ENCODE results near the gene DLL4.

Gene DLL4

GRCh38 chr15:40936234-40936708 is 7.1 kb downstream of the DLL4 start:
- ChIA-PET CTCF (no interaction called here), POLR2A (interaction anchor here (0.9 to 1.4 kb wide), 2 partner anchors 17 to 21 kb away, joined by 3 to 6 read pairs; partner anchors contain the start of gene CHAC1)
- no peak for TF ChIP-seq TARDBP (IDR thresholded peaks at IDR 0.05)
- no peak for TF ChIP-seq FOXA1 (IDR thresholded peaks at IDR 0.05)
- no peak for TF ChIP-seq FOXK2 (IDR thresholded peaks at IDR 0.05)
- no peak for TF ChIP-seq BHLHE40 (IDR thresholded peaks at IDR 0.05; ENCODE audit: borderline replicate concordance)
- no peak for TF ChIP-seq ZNF384 (IDR thresholded peaks at IDR 0.05)
- TF ChIP-seq L3MBTL2 (conservative IDR thresholded peaks at IDR 0.05) = no peak
- TF ChIP-seq LEF1 (IDR thresholded peaks at IDR 0.05; ENCODE audit: borderline replicate concordance) = no peak
- DNase-seq (ENCODE audit: extremely low spot score) = no peak

DNA sequence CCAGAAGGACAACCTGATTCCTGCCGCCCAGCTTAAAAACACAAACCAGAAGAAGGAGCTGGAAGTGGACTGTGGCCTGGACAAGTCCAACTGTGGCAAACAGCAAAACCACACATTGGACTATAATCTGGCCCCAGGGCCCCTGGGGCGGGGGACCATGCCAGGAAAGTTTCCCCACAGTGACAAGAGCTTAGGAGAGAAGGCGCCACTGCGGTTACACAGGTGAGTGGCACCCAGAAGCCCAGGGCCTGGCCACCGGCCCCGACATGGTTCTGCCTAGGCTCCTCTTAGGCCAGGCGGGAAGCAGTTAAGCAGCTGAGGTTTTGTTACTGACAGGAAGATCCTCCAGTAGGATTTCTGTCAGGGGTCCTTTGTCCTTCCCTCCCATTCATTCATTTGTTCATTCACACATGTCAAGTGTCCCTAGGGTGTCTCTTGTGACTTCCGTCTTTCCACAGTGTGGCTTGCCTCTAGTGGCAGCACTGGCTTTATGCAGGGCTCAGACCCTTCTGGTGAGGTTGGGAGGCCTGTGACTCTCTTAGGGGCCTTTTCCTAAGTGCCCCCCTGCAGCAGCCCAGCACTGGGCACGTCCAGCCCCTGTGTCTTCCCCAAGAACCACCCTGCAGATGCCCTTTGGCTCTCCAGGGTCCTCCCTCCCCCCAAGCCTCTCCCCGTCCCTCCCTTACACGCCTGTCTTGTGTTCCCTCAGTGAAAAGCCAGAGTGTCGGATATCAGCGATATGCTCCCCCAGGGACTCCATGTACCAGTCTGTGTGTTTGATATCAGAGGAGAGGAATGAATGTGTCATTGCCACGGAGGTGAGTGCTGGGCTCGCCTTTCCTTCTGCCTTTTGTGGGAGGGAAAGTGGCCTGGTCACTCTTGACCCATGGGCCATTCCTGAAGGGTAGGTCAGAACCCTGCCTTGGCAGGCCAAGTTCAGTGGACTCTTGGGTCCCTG is 7.8 kb downstream of the DLL4 start:
- TF ChIP-seq, protein P1, sequence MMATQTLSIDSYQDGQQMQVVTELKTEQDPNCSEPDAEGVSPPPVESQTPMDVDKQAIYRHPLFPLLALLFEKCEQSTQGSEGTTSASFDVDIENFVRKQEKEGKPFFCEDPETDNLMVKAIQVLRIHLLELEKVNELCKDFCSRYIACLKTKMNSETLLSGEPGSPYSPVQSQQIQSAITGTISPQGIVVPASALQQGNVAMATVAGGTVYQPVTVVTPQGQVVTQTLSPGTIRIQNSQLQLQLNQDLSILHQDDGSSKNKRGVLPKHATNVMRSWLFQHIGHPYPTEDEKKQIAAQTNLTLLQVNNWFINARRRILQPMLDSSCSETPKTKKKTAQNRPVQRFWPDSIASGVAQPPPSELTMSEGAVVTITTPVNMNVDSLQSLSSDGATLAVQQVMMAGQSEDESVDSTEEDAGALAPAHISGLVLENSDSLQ (IDR thresholded peaks at IDR 0.05) = peak; percentile 64
- TF ChIP-seq CTBP1 (IDR thresholded peaks at IDR 0.05; ENCODE audit: borderline replicate concordance) = no peak
- DNase-seq (ENCODE audit: extremely low spot score) = no peak
- POLR2A ChIA-PET = interaction anchor here (0.9 to 1.4 kb wide), 2 partner anchors 16 to 20 kb away, joined by 3 to 6 read pairs; partner anchors contain the start of gene CHAC1
- CTCF ChIA-PET = interaction anchor here (0.6 kb wide), 1 partner anchor 92 kb away, joined by 3 read pairs; no protein-coding TSS in a partner anchor

DNA sequence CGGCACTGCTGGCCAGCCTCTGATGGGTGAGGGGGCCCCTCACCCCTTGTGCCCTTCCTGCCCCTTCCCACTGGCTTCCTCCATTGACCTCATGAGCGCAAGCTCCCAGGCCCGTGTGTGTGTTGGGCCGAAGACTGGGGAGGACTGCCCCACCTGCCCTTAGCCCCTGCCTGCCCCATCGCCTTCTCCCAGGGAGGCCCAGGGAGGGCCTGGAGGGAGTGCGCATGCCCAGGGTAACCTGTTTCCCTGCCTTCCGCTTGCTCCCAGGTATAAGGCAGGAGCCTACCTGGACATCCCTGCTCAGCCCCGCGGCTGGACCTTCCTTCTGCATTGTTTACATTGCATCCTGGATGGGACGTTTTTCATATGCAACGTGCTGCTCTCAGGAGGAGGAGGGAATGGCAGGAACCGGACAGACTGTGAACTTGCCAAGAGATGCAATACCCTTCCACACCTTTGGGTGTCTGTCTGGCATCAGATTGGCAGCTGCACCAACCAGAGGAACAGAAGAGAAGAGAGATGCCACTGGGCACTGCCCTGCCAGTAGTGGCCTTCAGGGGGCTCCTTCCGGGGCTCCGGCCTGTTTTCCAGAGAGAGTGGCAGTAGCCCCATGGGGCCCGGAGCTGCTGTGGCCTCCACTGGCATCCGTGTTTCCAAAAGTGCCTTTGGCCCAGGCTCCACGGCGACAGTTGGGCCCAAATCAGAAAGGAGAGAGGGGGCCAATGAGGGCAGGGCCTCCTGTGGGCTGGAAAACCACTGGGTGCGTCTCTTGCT is 8.8 kb downstream of the DLL4 start:
- ChIA-PET POLR2A (no interaction called here), CTCF (interaction anchor here (0.6 kb wide), 1 partner anchor 91 kb away, joined by 3 read pairs; no protein-coding TSS in a partner anchor)
- TF ChIP-seq TARDBP (IDR thresholded peaks at IDR 0.05) (no peak), ZNF384 (IDR thresholded peaks at IDR 0.05) (no peak), FOXK2 (IDR thresholded peaks at IDR 0.05) (no peak), FOXM1 (IDR thresholded peaks at IDR 0.05; ENCODE audit: borderline replicate concordance) (no peak), LEF1 (IDR thresholded peaks at IDR 0.05; ENCODE audit: borderline replicate concordance) (no peak), ELF4 (IDR thresholded peaks at IDR 0.05) (no peak), L3MBTL2 (conservative IDR thresholded peaks at IDR 0.05) (no peak), FOXA1 (IDR thresholded peaks at IDR 0.05) (no peak), CTBP1 (IDR thresholded peaks at IDR 0.05; ENCODE audit: borderline replicate concordance) (no peak), SP1 (IDR thresholded peaks at IDR 0.05) (no peak), SUZ12 (IDR thresholded peaks at IDR 0.05) (no peak)
- TF ChIP-seq, protein P1 (IDR thresholded peaks at IDR 0.05) = no peak
- no peak for DNase-seq (ENCODE audit: extremely low spot score)

- POLR2A ChIA-PET = no interaction called here
- no peak for DNase-seq (ENCODE audit: extremely low spot score)
- no peak for TF ChIP-seq ZNF384 (IDR thresholded peaks at IDR 0.05)
- TF ChIP-seq TARDBP (IDR thresholded peaks at IDR 0.05) = no peak
- TF ChIP-seq HDGF (IDR thresholded peaks at IDR 0.05; ENCODE audit: borderline replicate concordance) = no peak
- TF ChIP-seq SUZ12 (IDR thresholded peaks at IDR 0.05) = no peak
- TF ChIP-seq FOXM1 (IDR thresholded peaks at IDR 0.05; ENCODE audit: borderline replicate concordance) = no peak
- CTCF ChIA-PET = no interaction called here
Observed at GRCh38 chr15:40938536-40938870, 9.4 kb downstream of the DLL4 start.

DNA sequence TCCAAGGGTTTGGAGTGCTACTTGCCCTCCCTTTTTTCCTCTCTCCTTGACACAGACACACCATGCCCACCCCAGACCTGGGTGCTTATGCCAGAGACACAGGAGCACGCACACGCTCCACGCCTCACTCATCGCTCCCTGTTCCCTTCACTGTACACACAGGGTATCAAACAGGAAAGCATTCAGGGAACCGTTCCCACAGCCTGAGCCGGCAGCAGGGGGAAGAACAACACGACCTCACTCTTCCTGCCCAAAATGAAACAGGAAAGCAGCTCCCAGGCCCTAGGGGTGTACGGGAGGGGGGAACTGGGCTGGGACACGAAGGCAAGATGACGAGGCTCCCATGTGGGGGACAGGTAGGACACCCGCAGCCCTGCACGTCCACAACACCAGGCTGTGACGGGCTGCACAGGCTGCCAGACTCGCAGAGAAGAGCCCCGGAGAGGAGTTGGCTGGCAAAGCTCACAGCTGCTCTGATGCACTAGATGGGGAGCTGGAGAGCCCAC is 11.2 kb downstream of the DLL4 start:
- DNase-seq (ENCODE audit: extremely low spot score) = no peak
- POLR2A ChIA-PET = interaction anchor here (0.8 to 5.1 kb wide), 4 partner anchors 9 to 102 kb away, joined by 3 to 146 read pairs (median 14); partner anchors contain the start of gene CHAC1
- CTCF ChIA-PET = interaction anchor here (0.8 to 2.2 kb wide), 2 partner anchors 9 to 12 kb away, joined by 3 to 22 read pairs; no protein-coding TSS in a partner anchor
- no peak for TF ChIP-seq HDGF (IDR thresholded peaks at IDR 0.05; ENCODE audit: borderline replicate concordance)
- TF ChIP-seq TARDBP (IDR thresholded peaks at IDR 0.05) = no peak
- no peak for TF ChIP-seq LEF1 (IDR thresholded peaks at IDR 0.05; ENCODE audit: borderline replicate concordance)
- no peak for TF ChIP-seq ELF4 (IDR thresholded peaks at IDR 0.05)
- TF ChIP-seq ZNF384 (IDR thresholded peaks at IDR 0.05) = no peak
- no peak for TF ChIP-seq NFRKB (IDR thresholded peaks at IDR 0.05)
- TF ChIP-seq FOXK2 (IDR thresholded peaks at IDR 0.05) = no peak
- TF ChIP-seq FOXM1 (IDR thresholded peaks at IDR 0.05; ENCODE audit: borderline replicate concordance) = no peak
- TF ChIP-seq, protein P1 (IDR thresholded peaks at IDR 0.05) = no peak
- no peak for TF ChIP-seq L3MBTL2 (conservative IDR thresholded peaks at IDR 0.05)
- no peak for TF ChIP-seq CTBP1 (IDR thresholded peaks at IDR 0.05; ENCODE audit: borderline replicate concordance)
- no peak for TF ChIP-seq ARNT (IDR thresholded peaks at IDR 0.05)
- no peak for TF ChIP-seq SP1 (IDR thresholded peaks at IDR 0.05)
- TF ChIP-seq FOXA1 (IDR thresholded peaks at IDR 0.05) = no peak
- TF ChIP-seq SUZ12 (IDR thresholded peaks at IDR 0.05) = no peak
- no peak for TF ChIP-seq BHLHE40 (IDR thresholded peaks at IDR 0.05; ENCODE audit: borderline replicate concordance)
